ENCODE data around the gene NODAL. TPM values are rescaled to one million over a fixed set of nuclear protein-coding genes. Genes with fewer than 3 reads are reported as not detected.

Gene NODAL
- total RNA-seq, 1 experiment from 2014 or later, result 0.30 TPM

GRCh38 chr10:70432101-70432500 is 9.4 kb downstream of the NODAL start:
- Histone ChIP-seq H4K20me1 (ENCODE audit: insufficient read depth) (no peaks in the 10 kb centered on the region), H2AFZ (ENCODE audit: low read depth, low read length, poor library complexity, severe bottlenecking) (no peak overlapping the region), H3K79me2 (ENCODE audit: insufficient read depth, low read length) (no peaks in the 10 kb centered on the region), H3K4me2 (ENCODE audit: low read length) (no peak overlapping the region), H3K9me2 (ENCODE audit: insufficient read depth) (no peaks in the 10 kb centered on the region), H3K36me3 (ENCODE audit: control insufficient read depth in 1 of 2, insufficient read depth in 2 of 2, low read length in 2 of 2) (peaks cover 1 to 3% of the 10 kb centered on the region in 2 experiments; a peak in 3 of 4 replicates), H3K27me3 (ENCODE audit: insufficient read depth, low read length) (no peaks in the 10 kb centered on the region), H3K9me3 (ENCODE audit: control insufficient read depth in 1 of 2, insufficient read depth in 1 of 2, low read depth in 1 of 2, low read length in 2 of 2) (no peaks in the 10 kb centered on the region), H3K4me1 (ENCODE audit: control insufficient read depth in 1 of 2, insufficient read depth in 2 of 2, low read length in 2 of 2) (no peaks in the 10 kb centered on the region; a peak in 1 of 4 replicates), H3K27ac (ENCODE audit: low read depth, low read length) (no peak overlapping the region), H3K4me3 (replicated peaks in 1 of 2; ENCODE audit: low read depth in 1 of 2, low read length in 2 of 2) (no peak overlapping the region), H3K9ac (ENCODE audit: low read length) (no peak overlapping the region)
- no peak for ATAC-seq
- TF ChIP-seq ATF3 (IDR thresholded peaks at IDR 0.05) (no peak), SIN3A (IDR thresholded peaks at IDR 0.05; ENCODE audit: low read depth) (no peak), JUND (IDR thresholded peaks at IDR 0.05) (no peak), CEBPB (IDR thresholded peaks at IDR 0.05; ENCODE audit: low read depth) (no peak), ZBTB33 (IDR thresholded peaks at IDR 0.05; ENCODE audit: extremely low read depth, insufficient replicate concordance, low read length) (no peak), EGR1 (IDR thresholded peaks at IDR 0.05; ENCODE audit: low read depth) (no peak)
- ChIA-PET CTCF (no interaction called here), POLR2A (no interaction called here), RAD21 (ENCODE audit: low non-redundant PET in 1 of 2, low total read pairs in 2 of 2, uncharacterized antibody in 2 of 2, unreplicated experiment in 2 of 2) (no interaction called here)
- DNase-seq (ENCODE audit: low read depth, low spot score), result no peak
- no TSS peak for BruUV-seq (replicated peaks)
- intact Hi-C loops (cut with micrococcal nuclease), result no loop called here

Measured in HCT116 (cell line).